HEK293T (cell line): ENCODE data around the gene GADD45B.

ENCODE experiments used
- CTCF ChIA-PET: fragments of 350-600 bp; formaldehyde crosslinking; extraction: SDS; loops from one replicate; lab custom pipeline; 2021; ENCODE audit warnings: antibody characterized with exemption, inconsistent platforms; lab: Yijun Ruan, JAX
- POLR2A ChIA-PET: fragments of 350-600 bp; formaldehyde crosslinking; extraction: SDS; loops from one replicate; lab custom pipeline; 2020; ENCODE audit warnings: antibody characterized with exemption, inconsistent platforms; lab: Yijun Ruan, JAX
- DNase-seq: peaks from one replicate; pipeline ENCODE4 v3.0.0; 2012; ENCODE audit warnings: mixed read lengths; ENCODE audit errors: extremely low spot score
- ARNT ChIP-seq: fragments of 450-650 bp; IDR thresholded peaks from 2 replicates; pipeline ENCODE4 v1.6.1; 2017; ENCODE audit warnings: mild to moderate bottlenecking
- BHLHE40 ChIP-seq: fragments of 450-650 bp; IDR thresholded peaks from 2 replicates; pipeline ENCODE4 v1.6.1; 2016; ENCODE audit warnings: mild to moderate bottlenecking, moderate library complexity, borderline replicate concordance
- CTBP1 ChIP-seq: fragments of 450-650 bp; IDR thresholded peaks from 2 replicates; pipeline ENCODE4 v1.6.1; 2016; ENCODE audit warnings: borderline replicate concordance
- ELF4 ChIP-seq: fragments of 450-650 bp; IDR thresholded peaks from 2 replicates; pipeline ENCODE4 v1.6.1; 2017; ENCODE audit warnings: antibody characterized with exemption
- FOXA1 ChIP-seq: fragments of 450-650 bp; IDR thresholded peaks from 2 replicates; pipeline ENCODE4 v1.6.1; 2016; ENCODE audit warnings: mild to moderate bottlenecking
- FOXK2 ChIP-seq: fragments of 450-650 bp; IDR thresholded peaks from 2 replicates; pipeline ENCODE4 v1.6.1; 2016; ENCODE audit warnings: mild to moderate bottlenecking
- FOXM1 ChIP-seq: fragments of 450-650 bp; IDR thresholded peaks from 2 replicates; pipeline ENCODE4 v1.6.1; 2017; ENCODE audit warnings: mild to moderate bottlenecking, borderline replicate concordance
- HDGF ChIP-seq: fragments of 450-650 bp; IDR thresholded peaks from 2 replicates; pipeline ENCODE4 v1.6.1; 2017; ENCODE audit warnings: antibody characterized with exemption, borderline replicate concordance
- L3MBTL2 ChIP-seq: fragments of 450-650 bp; conservative IDR thresholded peaks from 2 replicates; pipeline ENCODE4 v1.6.1; 2016; ENCODE audit warnings: mild to moderate bottlenecking
- LEF1 ChIP-seq: fragments of 450-650 bp; IDR thresholded peaks from 2 replicates; pipeline ENCODE4 v1.6.1; 2017; ENCODE audit warnings: mild to moderate bottlenecking, borderline replicate concordance
- NFRKB ChIP-seq: fragments of 450-650 bp; IDR thresholded peaks from 2 replicates; pipeline ENCODE4 v1.6.1; 2016; ENCODE audit warnings: mild to moderate bottlenecking, moderate library complexity
- SP1 ChIP-seq: fragments of 450-650 bp; IDR thresholded peaks from 2 replicates; pipeline ENCODE4 v1.6.1; 2017
- SUZ12 ChIP-seq: fragments of 450-650 bp; IDR thresholded peaks from 2 replicates; pipeline ENCODE4 v1.6.1; 2016; ENCODE audit warnings: mild to moderate bottlenecking
- TARDBP ChIP-seq: fragments of 450-650 bp; IDR thresholded peaks from 2 replicates; pipeline ENCODE4 v1.6.1; 2016
- ZNF384 ChIP-seq: fragments of 450-650 bp; IDR thresholded peaks from 2 replicates; pipeline ENCODE4 v1.6.1; 2016
- TF ChIP-seq, protein P1 (sequence below): fragments of 450-650 bp; IDR thresholded peaks from 2 replicates; pipeline ENCODE4 v1.6.1; 2016

The GADD45B gene

DNA sequence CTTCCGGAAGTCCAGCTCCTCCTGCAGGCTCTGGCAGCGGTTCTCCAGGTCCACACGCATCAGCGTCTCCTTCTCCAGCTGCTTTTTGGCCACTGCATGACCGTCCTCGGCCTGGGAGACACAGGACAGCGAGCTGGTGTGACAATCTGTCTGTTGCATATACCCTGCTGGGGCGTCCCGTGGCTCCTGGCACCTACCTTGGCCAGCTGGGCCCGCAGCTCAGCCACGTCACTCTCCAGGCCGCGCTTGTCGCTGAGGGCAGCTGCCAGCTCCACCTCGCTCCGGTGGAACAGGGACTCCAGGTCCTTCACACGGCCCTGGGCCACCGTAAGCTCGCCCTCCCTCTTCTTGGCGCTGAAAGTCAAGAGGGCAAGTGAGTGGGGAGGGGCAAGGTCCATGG, 37.7 kb upstream of the GADD45B start:
- no peak for TF ChIP-seq NFRKB
- TF ChIP-seq SUZ12, result no peak
- TF ChIP-seq TARDBP, result no peak
- TF ChIP-seq CTBP1, result no peak
- no peak for TF ChIP-seq FOXK2
- no peak for TF ChIP-seq ZNF384
- TF ChIP-seq, protein P1, sequence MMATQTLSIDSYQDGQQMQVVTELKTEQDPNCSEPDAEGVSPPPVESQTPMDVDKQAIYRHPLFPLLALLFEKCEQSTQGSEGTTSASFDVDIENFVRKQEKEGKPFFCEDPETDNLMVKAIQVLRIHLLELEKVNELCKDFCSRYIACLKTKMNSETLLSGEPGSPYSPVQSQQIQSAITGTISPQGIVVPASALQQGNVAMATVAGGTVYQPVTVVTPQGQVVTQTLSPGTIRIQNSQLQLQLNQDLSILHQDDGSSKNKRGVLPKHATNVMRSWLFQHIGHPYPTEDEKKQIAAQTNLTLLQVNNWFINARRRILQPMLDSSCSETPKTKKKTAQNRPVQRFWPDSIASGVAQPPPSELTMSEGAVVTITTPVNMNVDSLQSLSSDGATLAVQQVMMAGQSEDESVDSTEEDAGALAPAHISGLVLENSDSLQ, result no peak
- no peak for TF ChIP-seq SP1
- no peak for TF ChIP-seq FOXM1
- TF ChIP-seq HDGF, result no peak
- no peak for TF ChIP-seq LEF1
- TF ChIP-seq ARNT, result no peak
- TF ChIP-seq L3MBTL2, result no peak
- TF ChIP-seq ELF4, result no peak
- no peak for TF ChIP-seq BHLHE40
- TF ChIP-seq FOXA1, result no peak
- no peak for DNase-seq
- ChIA-PET POLR2A (interaction anchor here (1.3 kb wide), 1 partner anchor 10 kb away, joined by 3 read pairs; no protein-coding TSS in a partner anchor), CTCF (no interaction called here)

DNA sequence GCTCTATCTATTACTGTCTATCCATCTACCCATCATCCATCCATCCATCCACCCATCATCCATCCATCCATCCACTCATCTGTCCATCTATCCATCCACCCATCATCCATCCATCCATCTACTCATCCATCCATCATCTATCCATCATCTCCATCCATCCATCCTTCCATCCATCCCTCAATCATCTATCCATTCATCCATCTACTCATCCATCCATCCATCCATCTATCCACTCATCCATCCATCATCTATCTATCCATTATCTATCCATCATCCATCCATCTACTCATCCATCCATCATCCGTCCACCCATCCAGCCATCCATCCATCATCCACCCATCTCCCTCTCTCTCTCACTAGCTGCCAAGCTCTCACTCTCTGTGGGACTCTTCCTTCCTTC, 35.4 kb upstream of the GADD45B start:
- DNase-seq, result no peak
- ChIA-PET POLR2A (no interaction called here), CTCF (no interaction called here)
- TF ChIP-seq FOXK2 (no peak), FOXM1 (no peak), CTBP1 (0 out of 2 replicates have a peak, but pooled peaks have one; percentile 7), HDGF (no peak), BHLHE40 (no peak), ELF4 (no peak), LEF1 (no peak), TARDBP (peak; percentile 87), SP1 (no peak), SUZ12 (no peak), FOXA1 (no peak), L3MBTL2 (no peak), NFRKB (no peak), ARNT (no peak), ZNF384 (no peak)
- TF ChIP-seq, protein P1, result peak; percentile 63

DNA sequence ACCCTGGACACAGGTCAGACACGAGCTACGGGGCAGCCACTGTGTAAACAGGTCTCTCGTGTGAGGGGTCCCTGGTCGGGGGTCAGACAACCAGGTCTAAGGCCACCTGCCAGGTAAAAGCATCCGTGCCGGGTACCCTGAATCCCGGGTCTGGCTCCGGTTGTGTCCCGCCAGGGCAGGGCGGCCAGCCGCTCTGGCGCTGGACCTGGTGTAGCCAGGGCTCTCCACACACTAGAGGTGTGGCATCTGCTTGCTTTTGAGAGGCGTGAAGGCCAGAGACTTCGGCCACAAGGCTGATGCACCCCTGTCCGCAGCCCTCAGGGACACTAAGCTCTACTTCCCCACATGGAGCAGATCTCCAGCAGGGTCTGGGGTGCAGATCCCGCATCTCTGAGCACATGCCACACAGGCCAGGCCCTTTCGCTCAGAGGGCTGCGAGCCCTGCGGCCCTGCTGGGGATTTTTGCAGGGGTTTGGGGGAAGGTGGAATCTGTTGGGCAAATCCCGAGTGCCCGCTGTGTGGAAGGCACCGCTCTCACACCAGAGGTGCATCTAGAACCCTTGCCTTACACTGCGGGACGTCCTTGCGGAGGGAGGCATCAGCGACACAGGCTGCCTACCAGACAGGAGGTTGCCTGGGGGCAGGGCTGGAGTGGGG, 34.7 kb upstream of the GADD45B start:
- CTCF ChIA-PET, result no interaction called here
- DNase-seq, result no peak
- POLR2A ChIA-PET, result no interaction called here
- TF ChIP-seq CTBP1 (no peak), HDGF (no peak), SUZ12 (no peak), ELF4 (no peak), BHLHE40 (no peak), ARNT (no peak), LEF1 (no peak), FOXM1 (no peak), SP1 (no peak), FOXA1 (no peak)
- TF ChIP-seq, protein P1, result no peak

DNA sequence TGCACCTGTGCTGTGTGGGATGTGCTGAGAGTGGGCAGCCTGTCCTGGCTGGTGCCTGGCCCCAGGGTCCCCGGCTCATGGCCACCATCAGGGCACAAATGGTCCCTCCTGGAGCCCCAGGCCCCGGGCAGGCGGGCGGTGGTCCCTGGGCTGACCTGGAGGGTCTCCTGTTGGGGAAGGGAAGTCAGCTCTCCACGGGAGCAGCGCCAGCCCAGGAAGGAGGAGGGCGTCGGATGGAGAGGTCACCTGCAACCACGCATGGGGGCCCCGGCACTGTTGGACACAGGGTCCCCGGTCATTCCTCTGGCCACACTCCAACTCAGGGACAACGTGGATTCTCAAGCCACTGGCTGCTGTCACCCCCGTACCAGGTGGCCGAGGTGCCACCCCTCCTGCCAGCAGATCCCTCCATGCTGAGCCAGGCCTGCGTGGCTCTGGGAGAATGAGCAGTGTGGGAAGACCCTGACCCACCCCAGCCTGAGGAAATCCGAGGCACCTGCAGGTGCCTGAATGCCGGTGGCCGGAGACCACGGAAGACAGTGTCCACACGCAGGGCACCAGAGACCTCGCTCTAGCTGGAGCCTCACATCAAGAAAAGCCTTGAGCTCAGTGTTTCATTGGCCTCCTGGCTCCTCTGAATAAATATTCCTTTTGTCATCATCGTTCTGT, 32.7 kb upstream of the GADD45B start:
- CTCF ChIA-PET, result no interaction called here
- TF ChIP-seq L3MBTL2, result no peak
- TF ChIP-seq BHLHE40, result no peak
- TF ChIP-seq NFRKB, result no peak
- TF ChIP-seq FOXM1, result no peak
- no peak for TF ChIP-seq CTBP1
- TF ChIP-seq, protein P1, result no peak
- no peak for TF ChIP-seq ELF4
- no peak for TF ChIP-seq FOXA1
- no peak for TF ChIP-seq SUZ12
- TF ChIP-seq SP1, result no peak
- DNase-seq, result no peak
- POLR2A ChIA-PET, result interaction anchor here (1.0 to 1.2 kb wide), 2 partner anchors 14 to 16 kb away, joined by 3 to 4 read pairs; partner anchors contain the start of gene TIMM13

DNA sequence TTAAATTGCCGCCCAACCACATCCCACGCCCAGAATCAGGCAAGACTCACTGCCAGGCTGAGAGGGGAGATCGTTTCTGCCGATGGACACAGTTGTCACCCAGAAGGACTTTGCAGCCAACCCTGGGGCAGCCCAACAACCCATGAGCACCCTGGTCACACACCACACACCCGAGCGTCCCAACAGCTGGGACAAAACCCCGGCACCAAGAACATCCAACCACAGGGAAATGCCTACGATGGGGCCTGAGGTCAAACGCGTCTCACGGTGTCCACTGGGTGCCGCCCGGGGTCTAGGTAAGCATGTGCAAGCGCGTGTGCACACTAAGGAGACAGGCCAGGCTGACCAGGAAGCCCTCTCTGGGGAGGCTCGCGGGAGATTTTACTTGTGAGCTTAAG, 32.1 kb upstream of the GADD45B start:
- TF ChIP-seq HDGF (no peak), ZNF384 (no peak), BHLHE40 (no peak), CTBP1 (no peak), LEF1 (no peak), TARDBP (no peak), FOXK2 (no peak), ELF4 (no peak), NFRKB (no peak), L3MBTL2 (no peak), ARNT (no peak), SP1 (no peak), FOXA1 (no peak), FOXM1 (no peak)
- TF ChIP-seq, protein P1, result no peak
- ChIA-PET CTCF (no interaction called here), POLR2A (interaction anchor here (1.0 to 1.2 kb wide), 2 partner anchors 13 to 16 kb away, joined by 3 to 4 read pairs; partner anchors contain the start of gene TIMM13)
- no peak for DNase-seq
